Measurements from ENCODE around the gene ACOX1.

ACOX1 gene

GRCh38 chr17:75987041-75987440 is 8.1 kb upstream of the ACOX1 start:
- no peaks in the 10 kb centered on the region for H3K9me2 ChIP-seq (replicated peaks; ENCODE audit: insufficient read depth, low read length)
- no peak overlapping the region for H3K4me2 ChIP-seq (ENCODE audit: low read depth, low read length)
- TF ChIP-seq EZH2 (optimal IDR thresholded peaks at IDR 0.05; ENCODE audit: low read depth, low read length) = no peak
- TF ChIP-seq EZH2phosphoT487 (IDR thresholded peaks at IDR 0.05; ENCODE audit: low read length) = no peak
- TF ChIP-seq, protein P1, sequence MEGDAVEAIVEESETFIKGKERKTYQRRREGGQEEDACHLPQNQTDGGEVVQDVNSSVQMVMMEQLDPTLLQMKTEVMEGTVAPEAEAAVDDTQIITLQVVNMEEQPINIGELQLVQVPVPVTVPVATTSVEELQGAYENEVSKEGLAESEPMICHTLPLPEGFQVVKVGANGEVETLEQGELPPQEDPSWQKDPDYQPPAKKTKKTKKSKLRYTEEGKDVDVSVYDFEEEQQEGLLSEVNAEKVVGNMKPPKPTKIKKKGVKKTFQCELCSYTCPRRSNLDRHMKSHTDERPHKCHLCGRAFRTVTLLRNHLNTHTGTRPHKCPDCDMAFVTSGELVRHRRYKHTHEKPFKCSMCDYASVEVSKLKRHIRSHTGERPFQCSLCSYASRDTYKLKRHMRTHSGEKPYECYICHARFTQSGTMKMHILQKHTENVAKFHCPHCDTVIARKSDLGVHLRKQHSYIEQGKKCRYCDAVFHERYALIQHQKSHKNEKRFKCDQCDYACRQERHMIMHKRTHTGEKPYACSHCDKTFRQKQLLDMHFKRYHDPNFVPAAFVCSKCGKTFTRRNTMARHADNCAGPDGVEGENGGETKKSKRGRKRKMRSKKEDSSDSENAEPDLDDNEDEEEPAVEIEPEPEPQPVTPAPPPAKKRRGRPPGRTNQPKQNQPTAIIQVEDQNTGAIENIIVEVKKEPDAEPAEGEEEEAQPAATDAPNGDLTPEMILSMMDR (IDR thresholded peaks at IDR 0.05; ENCODE audit: low read length) = no peak
- H3K27ac ChIP-seq (ENCODE audit: low read length) = no peak overlapping the region
- DNase-seq = no peak
- H3K4me3 ChIP-seq (ENCODE audit: low read length) = no peak overlapping the region
- H4K20me1 ChIP-seq (ENCODE audit: insufficient read depth, low read length) = no peaks in the 10 kb centered on the region
- no peak overlapping the region for H2AFZ ChIP-seq (ENCODE audit: low read length)
- H3K79me2 ChIP-seq (ENCODE audit: low read length) = no peaks in the 10 kb centered on the region; the same call in 1 of the 2 replicates
- H3F3A ChIP-seq (ENCODE audit: insufficient read depth, low read length) = no peaks in the 10 kb centered on the region
- no peaks in the 10 kb centered on the region for H3K27me3 ChIP-seq (replicated peaks; ENCODE audit: insufficient read depth, low read length)
- H3K9me3 ChIP-seq (replicated peaks; ENCODE audit: insufficient read depth, low read length) = no peaks in the 10 kb centered on the region
- no peaks in the 10 kb centered on the region for H3K4me1 ChIP-seq (ENCODE audit: low read length)
- no peak overlapping the region for H3K9ac ChIP-seq (ENCODE audit: low read length)
- no peaks in the 10 kb centered on the region for H3K36me3 ChIP-seq (replicated peaks; ENCODE audit: insufficient read depth, low read length)

- Histone ChIP-seq H3K79me2 (ENCODE audit: low read length) (no peaks in the 10 kb centered on the region; the same call in 1 of the 2 replicates), H3F3A (ENCODE audit: insufficient read depth, low read length) (no peaks in the 10 kb centered on the region), H3K4me2 (ENCODE audit: low read depth, low read length) (no peak overlapping the region), H3K27ac (ENCODE audit: low read length) (no peak overlapping the region), H3K36me3 (replicated peaks; ENCODE audit: insufficient read depth, low read length) (no peaks in the 10 kb centered on the region), H2AFZ (ENCODE audit: low read length) (no peak overlapping the region), H3K27me3 (replicated peaks; ENCODE audit: insufficient read depth, low read length) (no peaks in the 10 kb centered on the region), H3K9me2 (replicated peaks; ENCODE audit: insufficient read depth, low read length) (no peaks in the 10 kb centered on the region), H4K20me1 (ENCODE audit: insufficient read depth, low read length) (no peaks in the 10 kb centered on the region), H3K4me3 (ENCODE audit: low read length) (no peak overlapping the region), H3K9ac (ENCODE audit: low read length) (no peak overlapping the region), H3K9me3 (replicated peaks; ENCODE audit: insufficient read depth, low read length) (no peaks in the 10 kb centered on the region), H3K4me1 (ENCODE audit: low read length) (no peaks in the 10 kb centered on the region)
- TF ChIP-seq EZH2phosphoT487 (IDR thresholded peaks at IDR 0.05; ENCODE audit: low read length) = no peak
- TF ChIP-seq EZH2 (optimal IDR thresholded peaks at IDR 0.05; ENCODE audit: low read depth, low read length) = no peak
- DNase-seq = no peak
Measured at GRCh38 chr17:75985986-75986385, 7.0 kb upstream of the ACOX1 start.

DNA sequence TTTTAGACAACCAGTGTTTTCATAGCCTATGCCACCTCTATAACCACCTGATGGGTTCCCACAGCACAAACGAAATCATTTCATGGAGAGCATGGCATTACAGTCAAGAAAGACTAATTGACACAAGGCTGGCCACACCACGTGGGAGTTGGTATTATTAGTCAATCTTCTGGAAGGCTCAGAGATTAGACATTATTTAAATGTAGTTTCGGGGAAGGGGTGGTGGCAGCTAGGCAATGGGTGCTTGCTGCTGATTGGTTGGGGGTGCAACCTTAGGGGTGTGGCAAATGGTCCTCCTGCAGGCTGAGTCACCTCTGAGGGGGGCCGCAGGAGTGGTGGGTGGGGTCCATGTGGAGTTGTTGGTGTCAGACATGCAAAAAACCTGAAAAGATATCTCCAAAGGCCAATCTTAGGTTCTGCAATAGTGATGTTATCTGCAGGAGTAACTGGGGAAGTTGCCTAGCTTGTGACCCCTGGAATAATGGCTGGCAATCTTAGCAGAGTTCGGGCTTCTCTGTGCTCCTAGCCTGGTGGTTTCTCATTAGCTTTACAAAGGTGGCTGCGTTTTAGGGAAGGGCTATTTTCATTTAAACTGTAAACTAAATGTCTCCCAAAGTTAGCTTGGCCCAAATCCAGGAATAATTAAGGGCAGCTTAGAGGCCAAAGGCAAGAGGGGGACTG is 4.7 kb upstream of the ACOX1 start:
- no peak overlapping the region for H3K27ac ChIP-seq (ENCODE audit: low read length)
- H3K4me2 ChIP-seq (ENCODE audit: low read depth, low read length) = no peak overlapping the region
- H3K79me2 ChIP-seq (ENCODE audit: low read length) = peaks cover 16% of the 10 kb centered on the region
- no peaks in the 10 kb centered on the region for H3K27me3 ChIP-seq (replicated peaks; ENCODE audit: insufficient read depth, low read length)
- DNase-seq = no peak
- H3K9ac ChIP-seq (ENCODE audit: low read length) = no peak overlapping the region
- H3F3A ChIP-seq (ENCODE audit: insufficient read depth, low read length) = no peaks in the 10 kb centered on the region
- TF ChIP-seq EZH2phosphoT487 (IDR thresholded peaks at IDR 0.05; ENCODE audit: low read length) = no peak
- TF ChIP-seq, protein P1 (IDR thresholded peaks at IDR 0.05; ENCODE audit: low read length) = no peak
- TF ChIP-seq EZH2 (optimal IDR thresholded peaks at IDR 0.05; ENCODE audit: low read depth, low read length) = no peak
- H3K36me3 ChIP-seq (replicated peaks; ENCODE audit: insufficient read depth, low read length) = no peaks in the 10 kb centered on the region
- H3K4me1 ChIP-seq (ENCODE audit: low read length) = no peaks in the 10 kb centered on the region
- H3K4me3 ChIP-seq (ENCODE audit: low read length) = no peak overlapping the region
- H3K9me2 ChIP-seq (replicated peaks; ENCODE audit: insufficient read depth, low read length) = no peaks in the 10 kb centered on the region
- no peaks in the 10 kb centered on the region for H4K20me1 ChIP-seq (ENCODE audit: insufficient read depth, low read length)
- no peaks in the 10 kb centered on the region for H3K9me3 ChIP-seq (replicated peaks; ENCODE audit: insufficient read depth, low read length)
- no peak overlapping the region for H2AFZ ChIP-seq (ENCODE audit: low read length)

DNA sequence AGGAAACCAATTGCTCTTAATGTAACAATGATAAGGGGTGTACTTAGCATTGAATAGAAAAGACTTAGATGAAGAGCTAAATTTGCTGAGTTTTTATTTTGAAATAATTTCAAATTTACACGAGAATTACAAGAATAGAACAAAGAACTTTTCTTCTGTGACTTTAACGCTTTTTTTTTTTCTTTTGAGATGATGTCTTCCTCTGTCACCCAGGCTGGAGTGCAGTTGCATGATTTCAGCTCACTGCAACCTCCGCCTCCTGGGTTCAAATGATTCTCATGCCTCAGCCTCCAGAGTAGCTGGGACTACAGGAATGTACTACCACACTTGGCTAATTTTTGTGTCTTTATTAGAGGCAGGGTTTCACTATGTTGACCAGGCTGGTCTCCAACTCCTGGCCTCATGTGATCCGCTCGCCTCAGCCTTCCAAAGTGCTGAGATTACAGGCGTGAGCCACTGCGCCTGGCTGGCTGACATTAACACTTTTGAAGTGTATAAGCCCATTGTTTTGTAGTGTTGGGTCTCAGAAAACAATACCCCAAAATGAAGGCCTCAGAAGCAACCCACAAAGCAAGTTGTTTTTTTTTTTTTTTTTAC is 2.2 kb upstream of the ACOX1 start:
- H3K27ac ChIP-seq (ENCODE audit: low read length) = no peak overlapping the region
- H3F3A ChIP-seq (ENCODE audit: insufficient read depth, low read length) = no peaks in the 10 kb centered on the region
- no peaks in the 10 kb centered on the region for H3K36me3 ChIP-seq (replicated peaks; ENCODE audit: insufficient read depth, low read length)
- DNase-seq = no peak
- peaks cover 21% of the 10 kb centered on the region for H3K79me2 ChIP-seq (ENCODE audit: low read length)
- H3K9ac ChIP-seq (ENCODE audit: low read length) = no peak overlapping the region
- TF ChIP-seq, protein P1 (IDR thresholded peaks at IDR 0.05; ENCODE audit: low read length) = no peak
- TF ChIP-seq EZH2 (optimal IDR thresholded peaks at IDR 0.05; ENCODE audit: low read depth, low read length) = no peak
- no peak for TF ChIP-seq EZH2phosphoT487 (IDR thresholded peaks at IDR 0.05; ENCODE audit: low read length)
- no peaks in the 10 kb centered on the region for H4K20me1 ChIP-seq (ENCODE audit: insufficient read depth, low read length)
- no peak overlapping the region for H2AFZ ChIP-seq (ENCODE audit: low read length)
- H3K27me3 ChIP-seq (replicated peaks; ENCODE audit: insufficient read depth, low read length) = no peaks in the 10 kb centered on the region
- H3K4me1 ChIP-seq (ENCODE audit: low read length) = no peaks in the 10 kb centered on the region
- no peak overlapping the region for H3K4me3 ChIP-seq (ENCODE audit: low read length)
- H3K9me3 ChIP-seq (replicated peaks; ENCODE audit: insufficient read depth, low read length) = no peaks in the 10 kb centered on the region
- no peaks in the 10 kb centered on the region for H3K9me2 ChIP-seq (replicated peaks; ENCODE audit: insufficient read depth, low read length)
- no peak overlapping the region for H3K4me2 ChIP-seq (ENCODE audit: low read depth, low read length)

Measured in MM.1S (cell line).